Body of pancreas (tissue), 4 donors: ENCODE measurements around the gene MYO1E.

Experiments used
- CTCF ChIP-seq, 7 experiments: fragments of 450-650 bp in 4 of 7; fragments of 200-600 bp in 3 of 7; sonication (generic) in 3 of 7; IDR thresholded peaks; one replicate each; pipeline ENCODE4 v1.5.1; 2016 to 2019; ENCODE audit warnings: antibody characterized with exemption in 7 of 7
- POLR2A ChIP-seq, 3 donors: fragments of 450-650 bp; IDR thresholded peaks; one replicate each; pipeline ENCODE4 v1.6.1; 2016; ENCODE audit warnings: antibody characterized with exemption in 3 of 3, mild to moderate bottlenecking in 2 of 3

- no peak for TF ChIP-seq POLR2A (IDR thresholded peaks at IDR 0.05)
- TF ChIP-seq CTCF (IDR thresholded peaks at IDR 0.05), result no peak
Measured at GRCh38 chr15:59373215-59373614, 544 bp upstream of the MYO1E start.
